Activated CD4-positive, alpha-beta T cell treated with anti-CD3 and anti-CD28 coated beads, Interleukin-2, amount 50 U/mL, for 1 hour (primary cell): Measurements from ENCODE around the gene SUPT6H.

Experiments used
- DNase-seq: peaks from one replicate; pipeline ENCODE4 v3.0.0-alpha.2; 2020

The SUPT6H gene

GRCh38 chr17:28740406-28741357, 78.7 kb downstream of the SUPT6H start:
- DNase-seq, result no peak

GRCh38 chr17:28741358-28742349, 79.6 kb downstream of the SUPT6H start:
- DNase-seq, result no peak

- DNase-seq, result peak; percentile 68
Measured at GRCh38 chr17:28743243-28744103, 81.5 kb downstream of the SUPT6H start, which contains the start of gene TRAF4. TRAF4 (plus strand) TSS chr17:28744011; CDS start chr17:28744113, 102 bp downstream.

- peak; percentile 67 for DNase-seq
Measured at GRCh38 chr17:28744104-28744971, 82.3 kb downstream of the SUPT6H start.

GRCh38 chr17:28744972-28745785, 83.2 kb downstream of the SUPT6H start:
- no peak for DNase-seq

- no peak for DNase-seq
Measured at GRCh38 chr17:28745786-28746411, 83.9 kb downstream of the SUPT6H start.

- no peak for DNase-seq
Measured at GRCh38 chr17:28746611-28747050, 84.6 kb downstream of the SUPT6H start.

GRCh38 chr17:28747051-28747691, 85.2 kb downstream of the SUPT6H start:
- DNase-seq, result no peak

GRCh38 chr17:28747801-28748750, 86.1 kb downstream of the SUPT6H start:
- no peak for DNase-seq

GRCh38 chr17:28748852-28749515, 87.0 kb downstream of the SUPT6H start:
- no peak for DNase-seq

- no peak for DNase-seq
Measured at GRCh38 chr17:28749516-28750177, 87.6 kb downstream of the SUPT6H start.

- peak; percentile 88 for DNase-seq
Measured at GRCh38 chr17:28750178-28751047, 88.4 kb downstream of the SUPT6H start.

GRCh38 chr17:28751600-28752366, 89.8 kb downstream of the SUPT6H start:
- no peak for DNase-seq
